Omental fat pad (tissue), 4 donors: Measurements from ENCODE around the gene RUNDC1. TPM values are rescaled to one million over a fixed set of nuclear protein-coding genes. Genes with fewer than 3 reads are reported as not detected.

Experiments
- ATAC-seq: fragments of 150-250 bp; one replicate; pipeline ENCODE4 v1.9.1; 2016; ENCODE audit warnings: mild to moderate bottlenecking, moderate library complexity; ENCODE audit not compliant: low FRiP score
- DNase-seq: peaks from one replicate; pipeline ENCODE4 v3.0.0-alpha.2; 2019; ENCODE audit warnings: low spot score
- total RNA-seq, 4 donors: library from RNA; depleted of rRNA; stranded (reverse); fragments of >200 nt; gene quantifications; one replicate each; pipeline ENCODE4 v1.1.0, GENCODE V29; 2016
- TF ChIP-seq, protein P1 (sequence below), 3 donors: fragments of 450-650 bp; IDR thresholded peaks; one replicate each; pipeline ENCODE4 v1.5.1; 2016 to 2017; ENCODE audit warnings: antibody characterized with exemption in 3 of 3, mild to moderate bottlenecking in 3 of 3, moderate library complexity in 2 of 3

The RUNDC1 gene
- total RNA-seq, 4 donors from 2014 or later = 8.5 to 12.4 (median 10.6) TPM

DNA sequence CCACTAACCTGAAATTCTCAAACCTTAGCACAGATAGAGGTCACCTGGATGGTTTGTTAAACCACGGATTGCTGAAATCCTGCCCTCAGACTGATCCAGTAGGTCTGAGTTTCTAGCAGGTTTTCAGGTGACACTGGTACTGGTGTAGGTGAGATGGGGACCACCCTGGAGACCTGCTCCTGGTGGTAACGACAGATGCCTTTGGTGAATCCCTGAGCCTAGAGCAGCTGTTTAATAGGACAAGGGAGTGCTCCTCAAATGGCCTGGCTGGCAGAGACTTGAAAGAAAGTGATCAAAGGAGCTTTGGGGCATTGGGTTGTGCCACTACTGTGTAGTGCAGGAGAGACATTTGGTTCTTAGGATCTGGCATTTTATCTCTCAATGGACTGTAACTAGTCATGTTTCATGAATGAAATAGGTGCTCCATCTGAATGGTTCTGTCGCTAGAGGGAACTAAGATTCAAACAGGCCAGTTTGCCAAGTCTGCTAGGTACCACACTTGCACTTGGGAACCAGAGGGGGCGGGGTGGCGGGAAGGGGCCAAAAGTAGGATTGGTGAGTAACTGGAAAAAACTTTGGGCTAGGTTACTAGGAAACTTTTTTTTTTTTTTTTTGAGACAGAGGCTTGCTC, 23.3 kb downstream of the RUNDC1 start:
- no peak for ATAC-seq
- TF ChIP-seq, protein P1, sequence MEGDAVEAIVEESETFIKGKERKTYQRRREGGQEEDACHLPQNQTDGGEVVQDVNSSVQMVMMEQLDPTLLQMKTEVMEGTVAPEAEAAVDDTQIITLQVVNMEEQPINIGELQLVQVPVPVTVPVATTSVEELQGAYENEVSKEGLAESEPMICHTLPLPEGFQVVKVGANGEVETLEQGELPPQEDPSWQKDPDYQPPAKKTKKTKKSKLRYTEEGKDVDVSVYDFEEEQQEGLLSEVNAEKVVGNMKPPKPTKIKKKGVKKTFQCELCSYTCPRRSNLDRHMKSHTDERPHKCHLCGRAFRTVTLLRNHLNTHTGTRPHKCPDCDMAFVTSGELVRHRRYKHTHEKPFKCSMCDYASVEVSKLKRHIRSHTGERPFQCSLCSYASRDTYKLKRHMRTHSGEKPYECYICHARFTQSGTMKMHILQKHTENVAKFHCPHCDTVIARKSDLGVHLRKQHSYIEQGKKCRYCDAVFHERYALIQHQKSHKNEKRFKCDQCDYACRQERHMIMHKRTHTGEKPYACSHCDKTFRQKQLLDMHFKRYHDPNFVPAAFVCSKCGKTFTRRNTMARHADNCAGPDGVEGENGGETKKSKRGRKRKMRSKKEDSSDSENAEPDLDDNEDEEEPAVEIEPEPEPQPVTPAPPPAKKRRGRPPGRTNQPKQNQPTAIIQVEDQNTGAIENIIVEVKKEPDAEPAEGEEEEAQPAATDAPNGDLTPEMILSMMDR (IDR thresholded peaks at IDR 0.05) = no peak
- DNase-seq = no peak

DNA sequence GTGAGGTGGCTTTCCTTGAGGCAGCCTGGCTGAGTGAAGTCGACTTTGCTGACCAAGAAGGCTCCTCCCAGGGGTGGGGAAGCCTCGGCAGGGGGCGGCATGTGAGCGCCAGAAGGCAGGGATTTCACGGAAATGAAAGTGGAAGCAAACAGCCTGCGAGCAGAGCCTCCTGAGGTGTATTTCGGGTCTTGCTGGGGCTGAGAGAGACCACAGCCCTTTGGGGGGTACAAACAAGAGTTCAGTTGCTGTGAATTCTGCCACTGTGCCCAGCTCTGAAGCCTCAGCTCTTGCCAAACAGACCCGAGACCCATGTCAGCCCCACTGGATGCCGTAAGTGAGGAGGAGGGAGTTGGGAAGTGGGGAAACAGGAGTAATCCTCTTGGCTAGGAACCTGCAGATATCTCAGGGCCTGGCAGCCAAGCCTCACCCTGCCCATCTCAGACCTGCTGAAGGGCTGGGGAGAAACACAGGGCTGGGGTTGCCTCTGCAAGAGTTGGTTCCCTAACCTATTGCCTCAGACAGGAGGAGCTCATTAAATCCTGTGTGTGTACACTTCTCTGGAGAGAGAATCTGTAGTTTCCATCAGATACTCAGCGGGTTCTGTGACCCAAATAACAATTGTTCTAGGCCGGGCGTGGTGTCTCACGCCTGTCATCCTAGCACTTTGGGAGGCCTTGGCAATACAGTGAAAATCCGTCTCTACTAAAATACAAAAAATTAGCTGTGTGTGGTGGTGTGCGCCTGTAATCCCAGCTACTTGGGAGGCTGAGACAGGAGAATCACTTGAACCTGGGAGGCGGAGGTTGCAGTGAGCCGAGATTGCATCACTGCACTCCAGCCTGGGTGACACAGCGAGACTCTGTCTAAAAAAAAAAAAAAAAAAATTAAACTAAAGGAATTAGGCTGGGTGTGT, 26.5 kb downstream of the RUNDC1 start, which contains the start of gene IFI35:
IFI35 (plus strand) TSS at position 146 of the 913 bp plus-strand sequence; CDS start at position 310, 164 bp downstream.
- ATAC-seq (peak; percentile 89), DNase-seq (peak; percentile 50)
- TF ChIP-seq, protein P1 (IDR thresholded peaks at IDR 0.05) = no peak

DNA sequence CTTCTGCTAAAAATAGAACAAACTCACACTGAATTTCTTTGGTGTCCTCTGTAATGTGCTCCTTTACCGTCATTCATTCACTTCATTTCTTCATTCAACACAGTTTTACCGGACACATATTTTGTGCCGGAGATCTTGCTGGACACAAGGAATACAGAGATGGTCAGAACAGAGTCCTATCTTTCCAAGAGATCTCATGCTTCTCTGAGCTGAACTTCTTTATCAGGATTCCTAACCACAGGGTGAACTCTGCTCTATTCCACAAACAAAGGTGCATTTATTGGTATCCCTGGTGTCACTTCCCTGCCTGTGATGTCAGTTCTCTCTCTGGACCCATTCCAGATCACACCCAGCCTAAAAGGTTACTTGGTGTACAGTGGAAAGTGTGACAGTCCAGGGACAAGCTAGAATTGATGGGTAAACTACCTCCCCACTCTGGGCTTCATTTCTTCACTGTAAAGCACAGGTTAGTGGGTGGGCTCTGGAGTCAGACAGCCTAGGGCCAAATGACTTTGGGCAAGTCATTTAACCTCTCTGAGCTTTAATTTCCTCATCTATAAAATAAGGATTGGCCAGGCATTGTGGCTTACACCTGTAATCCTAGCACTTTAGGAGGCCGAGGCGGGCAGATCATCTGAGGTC, 30.4 kb downstream of the RUNDC1 start:
- no peak for DNase-seq
- no peak for ATAC-seq
- TF ChIP-seq, protein P1 (IDR thresholded peaks at IDR 0.05) = no peak

DNA sequence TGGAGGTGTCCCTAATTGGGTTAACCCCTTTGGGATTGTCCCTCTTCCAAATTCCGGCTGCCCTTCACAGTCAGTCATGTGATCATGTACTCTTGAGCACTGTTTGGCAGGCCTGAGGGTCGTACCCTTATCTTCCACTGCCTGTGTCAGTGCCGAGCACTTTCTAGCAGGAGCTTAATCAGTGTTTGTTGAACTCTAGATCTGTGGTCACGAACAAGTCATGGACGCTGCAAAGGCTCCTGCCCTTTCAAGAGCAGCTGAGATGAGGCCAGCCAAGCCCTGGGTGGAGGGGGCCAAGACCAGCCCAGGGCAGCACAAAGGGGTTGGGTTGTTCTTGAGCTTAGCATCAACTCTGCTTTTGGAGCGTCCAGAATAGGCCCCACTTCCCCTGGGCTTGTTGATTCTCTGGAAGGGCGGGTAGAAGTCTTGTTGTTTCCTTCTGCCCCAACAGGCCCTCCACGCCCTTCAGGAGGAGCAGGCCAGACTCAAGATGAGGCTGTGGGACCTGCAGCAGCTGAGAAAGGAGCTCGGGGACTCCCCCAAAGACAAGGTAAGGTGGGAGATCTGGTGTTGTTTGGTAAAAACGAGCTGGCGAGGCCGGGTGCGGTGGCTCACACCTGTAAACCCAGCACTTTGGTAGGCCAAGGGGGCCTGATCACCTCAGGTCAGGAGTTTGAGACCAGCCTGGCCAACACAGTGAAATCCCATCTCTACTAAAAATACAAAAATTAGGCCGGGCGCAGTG, 31.5 kb downstream of the RUNDC1 start:
- no peak for DNase-seq
- TF ChIP-seq, protein P1 (IDR thresholded peaks at IDR 0.05) = no peak
- ATAC-seq = no peak

DNA sequence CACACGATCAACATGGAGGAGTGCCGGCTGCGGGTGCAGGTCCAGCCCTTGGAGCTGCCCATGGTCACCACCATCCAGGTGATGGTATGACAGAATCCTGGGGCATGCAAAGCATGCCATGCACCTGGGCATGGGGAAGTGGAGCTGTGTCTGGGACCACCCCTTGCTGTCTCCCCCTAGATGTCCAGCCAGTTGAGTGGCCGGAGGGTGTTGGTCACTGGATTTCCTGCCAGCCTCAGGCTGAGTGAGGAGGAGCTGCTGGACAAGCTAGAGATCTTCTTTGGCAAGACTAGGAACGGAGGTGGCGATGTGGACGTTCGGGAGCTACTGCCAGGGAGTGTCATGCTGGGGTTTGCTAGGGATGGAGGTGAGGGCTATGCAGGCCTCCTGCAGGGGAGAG, 32.9 kb downstream of the RUNDC1 start:
- TF ChIP-seq, protein P1 (IDR thresholded peaks at IDR 0.05) = no peak
- ATAC-seq (no peak), DNase-seq (no peak)

DNA sequence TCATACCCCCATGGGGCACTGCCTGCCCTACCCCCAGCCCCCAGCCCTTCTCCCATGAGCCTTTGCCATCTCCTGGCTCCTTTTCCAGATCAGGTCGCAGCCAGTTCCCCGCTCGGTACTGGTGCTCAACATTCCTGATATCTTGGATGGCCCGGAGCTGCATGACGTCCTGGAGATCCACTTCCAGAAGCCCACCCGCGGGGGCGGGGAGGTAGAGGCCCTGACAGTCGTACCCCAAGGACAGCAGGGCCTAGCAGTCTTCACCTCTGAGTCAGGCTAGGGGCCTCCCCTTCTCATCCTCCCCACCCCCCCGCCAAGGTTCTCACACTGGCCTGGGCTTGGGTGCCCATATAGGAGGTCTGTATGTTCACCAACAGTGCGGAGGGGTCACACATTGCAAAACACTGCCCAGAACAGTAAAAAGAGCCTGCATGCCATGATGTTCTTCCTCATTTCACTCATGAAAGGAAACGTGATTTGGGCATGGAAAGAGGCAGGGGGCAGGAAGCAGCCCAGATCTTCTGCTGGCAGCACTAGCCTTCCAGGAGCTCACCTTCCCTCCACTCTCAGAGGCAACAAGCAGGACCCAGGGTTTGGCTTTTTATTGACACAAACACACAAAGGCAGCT, 33.8 kb downstream of the RUNDC1 start:
- DNase-seq = no peak

More for the DNA sequence above, 33.8 kb downstream of the RUNDC1 start:
- no peak for ATAC-seq
- TF ChIP-seq, protein P1 (IDR thresholded peaks at IDR 0.05) = no peak
